ENCODE measurements around the gene SPG21.

DNA sequence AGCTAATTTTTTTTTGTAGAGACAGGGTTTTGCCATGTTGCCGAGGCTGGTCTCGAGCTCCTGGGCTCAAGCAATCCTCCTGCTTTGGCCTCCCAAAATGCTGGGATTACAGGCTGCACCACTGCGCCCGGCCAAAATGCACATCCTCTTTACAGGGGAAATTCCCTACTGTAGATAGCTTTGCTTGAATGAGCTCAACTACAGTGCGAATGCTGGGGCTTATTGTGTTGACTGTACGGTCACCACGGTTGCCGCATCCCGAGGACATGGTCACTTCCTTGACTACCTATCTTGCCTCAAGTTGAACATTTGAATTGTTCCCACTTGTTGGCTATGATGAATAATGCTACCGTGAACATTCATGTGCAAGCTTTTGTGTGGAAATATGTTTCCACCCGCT lies 45.0 kb upstream of the SPG21 start:
- TF ChIP-seq, protein P1, sequence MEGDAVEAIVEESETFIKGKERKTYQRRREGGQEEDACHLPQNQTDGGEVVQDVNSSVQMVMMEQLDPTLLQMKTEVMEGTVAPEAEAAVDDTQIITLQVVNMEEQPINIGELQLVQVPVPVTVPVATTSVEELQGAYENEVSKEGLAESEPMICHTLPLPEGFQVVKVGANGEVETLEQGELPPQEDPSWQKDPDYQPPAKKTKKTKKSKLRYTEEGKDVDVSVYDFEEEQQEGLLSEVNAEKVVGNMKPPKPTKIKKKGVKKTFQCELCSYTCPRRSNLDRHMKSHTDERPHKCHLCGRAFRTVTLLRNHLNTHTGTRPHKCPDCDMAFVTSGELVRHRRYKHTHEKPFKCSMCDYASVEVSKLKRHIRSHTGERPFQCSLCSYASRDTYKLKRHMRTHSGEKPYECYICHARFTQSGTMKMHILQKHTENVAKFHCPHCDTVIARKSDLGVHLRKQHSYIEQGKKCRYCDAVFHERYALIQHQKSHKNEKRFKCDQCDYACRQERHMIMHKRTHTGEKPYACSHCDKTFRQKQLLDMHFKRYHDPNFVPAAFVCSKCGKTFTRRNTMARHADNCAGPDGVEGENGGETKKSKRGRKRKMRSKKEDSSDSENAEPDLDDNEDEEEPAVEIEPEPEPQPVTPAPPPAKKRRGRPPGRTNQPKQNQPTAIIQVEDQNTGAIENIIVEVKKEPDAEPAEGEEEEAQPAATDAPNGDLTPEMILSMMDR (IDR thresholded peaks at IDR 0.05): no peak
- no peak for TF ChIP-seq EZH2 (IDR thresholded peaks at IDR 0.05; ENCODE audit: borderline replicate concordance, insufficient read depth, low read depth, low read length, poor library complexity, severe bottlenecking)

All from B cell (primary cell).